Subcutaneous adipose tissue (tissue), 4 donors: ENCODE data around the gene UPK1B. TPM values are rescaled to one million over a fixed set of nuclear protein-coding genes. Genes with fewer than 3 reads are reported as not detected.

Source experiments
- total RNA-seq, 4 donors: library from RNA; depleted of rRNA; stranded (reverse); fragments of >200 nt; gene quantifications; one replicate each; pipeline ENCODE4 v1.1.0, GENCODE V29; 2016
- TF ChIP-seq, protein P1 (sequence below): fragments of 450-650 bp; IDR thresholded peaks from one replicate; pipeline ENCODE4 v1.5.1; 2016; ENCODE audit warnings: low read depth, mild to moderate bottlenecking, control low read depth, antibody characterized with exemption, moderate library complexity

UPK1B gene
- total RNA-seq, 4 donors from 2014 or later: 0.65 TPM; not detected in 3

DNA sequence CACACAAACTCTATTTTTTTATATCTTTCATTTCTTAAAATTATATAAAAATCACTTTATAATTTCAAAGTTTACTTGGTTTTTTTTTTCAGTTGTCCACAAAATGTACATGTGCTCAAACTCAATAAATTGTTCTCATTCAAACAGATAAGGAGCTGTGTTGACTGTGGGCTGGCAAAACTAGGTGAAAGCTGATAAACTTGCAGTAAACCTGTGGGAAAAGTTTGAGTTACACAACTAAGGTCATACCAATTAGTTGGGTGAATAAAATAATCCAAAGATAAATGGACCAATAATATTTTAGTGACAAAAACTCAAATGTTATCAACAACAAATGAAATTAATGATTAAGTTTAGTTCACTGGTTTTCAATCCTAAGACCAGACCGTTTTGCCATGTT, 12.6 kb upstream of the UPK1B start:
- TF ChIP-seq, protein P1, sequence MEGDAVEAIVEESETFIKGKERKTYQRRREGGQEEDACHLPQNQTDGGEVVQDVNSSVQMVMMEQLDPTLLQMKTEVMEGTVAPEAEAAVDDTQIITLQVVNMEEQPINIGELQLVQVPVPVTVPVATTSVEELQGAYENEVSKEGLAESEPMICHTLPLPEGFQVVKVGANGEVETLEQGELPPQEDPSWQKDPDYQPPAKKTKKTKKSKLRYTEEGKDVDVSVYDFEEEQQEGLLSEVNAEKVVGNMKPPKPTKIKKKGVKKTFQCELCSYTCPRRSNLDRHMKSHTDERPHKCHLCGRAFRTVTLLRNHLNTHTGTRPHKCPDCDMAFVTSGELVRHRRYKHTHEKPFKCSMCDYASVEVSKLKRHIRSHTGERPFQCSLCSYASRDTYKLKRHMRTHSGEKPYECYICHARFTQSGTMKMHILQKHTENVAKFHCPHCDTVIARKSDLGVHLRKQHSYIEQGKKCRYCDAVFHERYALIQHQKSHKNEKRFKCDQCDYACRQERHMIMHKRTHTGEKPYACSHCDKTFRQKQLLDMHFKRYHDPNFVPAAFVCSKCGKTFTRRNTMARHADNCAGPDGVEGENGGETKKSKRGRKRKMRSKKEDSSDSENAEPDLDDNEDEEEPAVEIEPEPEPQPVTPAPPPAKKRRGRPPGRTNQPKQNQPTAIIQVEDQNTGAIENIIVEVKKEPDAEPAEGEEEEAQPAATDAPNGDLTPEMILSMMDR: no peak

DNA sequence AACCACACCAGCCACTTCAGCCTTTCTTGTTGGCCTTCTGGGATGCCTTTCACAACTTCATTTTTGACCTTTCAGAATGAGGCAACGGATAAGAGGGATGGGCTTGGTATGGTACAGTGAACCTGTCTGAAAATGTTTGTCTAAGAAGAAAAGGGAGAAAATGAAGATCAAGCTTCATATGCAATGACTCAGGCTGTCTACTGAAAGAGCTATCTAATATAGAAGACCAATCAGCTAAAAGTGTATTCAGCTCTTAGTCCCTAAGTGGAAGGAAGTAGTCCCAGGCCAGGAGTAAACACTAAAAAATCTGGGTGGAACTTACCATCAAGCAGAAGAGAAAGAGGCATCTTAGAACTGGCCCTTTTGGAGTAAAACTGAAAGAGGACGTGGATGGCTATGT, 12.2 kb upstream of the UPK1B start:
- TF ChIP-seq, protein P1: no peak

DNA sequence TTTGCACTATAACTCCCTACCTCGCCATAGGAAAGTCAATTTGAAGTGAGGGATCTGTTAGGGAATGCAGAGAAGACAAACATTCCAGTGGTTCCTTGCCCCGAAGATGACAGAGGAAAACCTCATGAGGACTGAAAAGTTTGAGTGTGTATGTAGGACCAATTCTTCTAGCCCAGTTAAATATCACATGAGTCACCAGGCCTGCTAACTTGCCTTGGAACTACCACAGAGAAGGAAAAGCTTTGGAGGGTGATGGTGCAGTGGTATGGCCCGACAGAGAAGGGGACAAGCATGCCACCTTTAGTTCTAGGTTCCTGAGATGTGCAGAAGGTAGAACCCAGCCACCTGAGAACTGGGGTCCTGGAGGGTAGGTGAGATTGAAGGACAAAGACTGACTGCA, 2.6 kb upstream of the UPK1B start:
- TF ChIP-seq, protein P1: no peak

DNA sequence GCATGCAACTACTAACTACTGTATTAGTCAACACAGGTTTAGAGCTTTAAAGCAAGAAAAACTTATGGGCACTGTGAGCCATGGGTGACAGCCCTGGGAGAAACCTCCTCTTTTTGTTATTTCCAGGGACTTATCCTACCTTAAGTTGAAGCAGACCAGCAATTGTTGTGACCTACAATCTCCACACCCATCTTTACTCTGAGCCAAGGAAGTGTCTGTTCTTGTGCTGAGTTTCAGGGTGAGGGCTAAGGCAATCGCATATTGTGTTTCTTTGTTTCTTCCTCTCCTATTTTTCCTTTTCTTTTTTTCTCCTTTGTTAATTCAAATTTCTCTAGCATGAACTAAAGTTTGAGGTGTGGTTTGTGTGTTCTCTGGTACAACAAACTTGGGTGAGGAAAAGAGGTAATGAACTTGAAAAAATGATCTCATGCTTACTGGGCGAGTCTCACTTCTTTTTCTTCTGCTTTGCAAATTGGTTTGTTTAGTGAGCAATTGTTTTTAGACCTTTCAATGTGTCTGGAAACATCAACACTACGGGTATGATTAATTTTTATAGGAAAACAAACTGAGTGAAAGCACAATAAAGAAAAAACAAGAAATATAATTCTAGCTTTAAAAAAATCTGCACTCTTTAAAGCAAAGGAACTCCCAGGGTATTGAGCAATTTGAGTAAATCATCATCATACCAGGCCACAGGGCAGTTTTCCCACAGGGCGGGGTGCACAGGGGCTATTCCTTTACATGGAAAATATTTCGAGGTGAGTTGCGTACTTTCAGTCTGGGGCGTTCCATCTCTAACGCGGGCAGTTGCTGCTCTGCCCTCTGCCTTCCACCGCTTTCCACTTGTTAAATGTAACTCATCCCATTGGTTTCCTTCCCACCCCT, 2.7 kb downstream of the UPK1B start:
- TF ChIP-seq, protein P1: no peak

DNA sequence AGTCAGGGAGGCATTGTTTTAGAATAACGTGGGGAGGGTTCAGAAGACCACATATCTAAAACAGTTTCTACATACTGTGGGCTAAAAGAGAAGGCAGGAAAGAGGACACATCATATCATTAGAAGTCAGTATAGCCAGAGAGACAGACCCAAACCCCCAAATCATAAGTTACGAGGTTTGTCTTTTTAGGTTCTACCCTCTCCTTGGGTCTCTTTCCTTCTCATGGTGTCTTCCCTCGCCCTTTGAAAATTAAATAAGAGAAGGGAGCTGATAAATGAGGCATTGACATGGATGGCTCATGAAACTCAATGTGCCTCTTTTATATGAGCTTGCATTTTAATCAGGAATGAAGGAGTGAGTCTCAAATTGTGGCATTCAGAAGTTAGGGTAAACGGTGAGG, 3.4 kb downstream of the UPK1B start:
- TF ChIP-seq, protein P1: no peak

DNA sequence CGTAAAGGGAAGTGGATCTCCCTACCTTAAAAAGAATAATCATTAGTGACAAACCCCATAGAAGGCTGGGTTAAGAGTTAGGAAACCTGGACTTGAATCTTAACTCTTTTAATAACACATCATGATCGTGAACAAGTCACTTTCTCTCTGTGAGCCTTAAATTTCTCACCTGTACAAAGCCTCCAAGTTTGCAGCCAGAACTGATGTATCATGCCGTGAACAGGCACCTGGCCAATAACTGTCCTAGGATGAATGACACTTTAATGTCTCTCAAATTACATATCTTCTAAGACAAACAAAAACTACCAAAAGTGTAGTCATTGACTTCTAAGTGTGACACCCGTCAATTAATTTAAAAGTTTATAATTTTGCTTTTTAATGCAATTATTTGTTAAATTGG, 3.9 kb downstream of the UPK1B start:
- TF ChIP-seq, protein P1: no peak

DNA sequence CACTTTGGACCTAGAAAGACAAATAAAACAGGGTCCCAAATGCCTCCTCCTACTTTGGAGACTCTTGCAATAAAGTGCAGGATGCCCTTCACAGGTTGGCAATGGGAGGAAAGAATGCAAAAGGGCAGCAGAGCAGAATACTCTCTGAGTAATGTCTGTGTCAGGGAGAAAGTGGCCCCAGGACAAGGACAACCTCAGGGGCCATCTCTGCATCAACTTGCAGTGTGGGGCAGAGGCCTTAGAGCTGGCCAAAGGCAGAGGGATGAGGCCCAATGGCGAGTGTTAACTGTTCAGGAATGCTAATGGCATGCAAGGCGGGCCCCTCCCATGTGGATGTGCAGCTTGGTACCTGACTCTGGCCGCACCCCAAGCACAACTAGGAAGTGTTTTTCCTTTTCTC, 8.4 kb downstream of the UPK1B start:
- TF ChIP-seq, protein P1: no peak
